NCI-H1694 (cell line): ENCODE results near the gene PRKACG.
A peak's percentile ranks its signal among the peaks of the same experiment; 100 is the strongest.
"Not testable (repeated sequence)": the region's sequence is repeated elsewhere in the genome, so short reads cannot be mapped to it uniquely, and the experiment has no call there.

Experiments used
- DNase-seq: peaks from one replicate; lab custom pipeline; 2025; lab: John Stamatoyannopoulos, UW

The PRKACG gene

DNA sequence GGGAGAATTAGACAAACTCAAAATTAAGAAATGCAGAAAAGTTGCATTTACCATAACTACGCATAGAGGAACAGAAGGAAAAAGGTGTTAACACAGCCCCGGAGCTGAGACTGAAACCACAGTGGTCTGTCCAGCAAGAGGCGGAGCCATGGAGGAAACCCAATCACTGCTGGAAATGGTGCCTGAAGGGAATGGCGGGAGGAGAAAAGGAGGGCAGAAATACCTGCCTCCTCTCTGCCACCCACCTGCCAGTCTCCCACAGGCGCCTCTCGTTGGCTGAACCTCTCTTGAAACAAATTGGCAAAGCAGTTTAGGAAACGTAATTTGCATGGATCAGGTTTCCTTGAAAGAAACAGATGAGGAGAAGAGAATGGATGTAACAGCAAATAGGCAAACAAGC is 9.7 kb upstream of the PRKACG start:
- no peak for DNase-seq

DNA sequence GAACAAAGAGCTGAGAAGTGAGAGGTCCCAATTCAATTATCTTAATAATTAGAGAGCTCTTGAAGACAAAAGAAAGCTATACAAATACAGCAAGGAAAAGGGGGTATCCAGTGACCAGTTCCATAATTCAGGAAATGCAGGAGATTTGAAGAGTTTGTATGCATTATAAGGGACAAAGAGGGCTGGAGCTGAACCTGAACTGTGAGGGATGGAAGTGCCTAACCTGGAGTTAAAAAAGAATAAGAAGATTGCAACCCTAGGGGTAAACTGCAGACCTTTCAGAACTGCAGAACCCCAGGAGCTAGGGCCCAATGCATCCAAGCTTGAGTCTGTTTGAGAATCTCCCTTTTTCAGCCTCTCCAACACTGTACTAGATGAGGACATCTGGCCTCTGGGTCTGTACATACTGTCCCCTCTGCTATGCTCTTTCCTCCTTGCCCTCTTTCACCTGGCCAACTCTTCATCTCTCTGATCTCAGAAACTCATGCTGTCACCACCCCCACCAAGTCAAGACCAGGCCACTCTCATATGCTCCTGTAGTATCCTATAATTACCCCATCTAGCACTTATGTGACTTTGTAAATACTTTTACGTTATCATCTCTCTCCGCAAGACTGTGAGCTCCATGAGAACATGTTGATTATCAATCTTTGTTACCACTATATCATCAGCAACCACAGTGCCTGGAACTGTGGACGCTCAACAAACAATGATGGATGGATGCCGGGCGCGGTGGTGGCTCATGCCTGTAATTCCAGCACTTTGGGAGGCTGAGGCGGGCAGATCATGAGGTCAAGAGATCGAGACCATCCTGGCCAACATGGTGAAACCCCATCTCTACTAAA is 6.6 kb upstream of the PRKACG start:
- DNase-seq, result no peak

- no peak for DNase-seq
Observed at GRCh38 chr9:69019808-69020207, 5.9 kb upstream of the PRKACG start.

DNA sequence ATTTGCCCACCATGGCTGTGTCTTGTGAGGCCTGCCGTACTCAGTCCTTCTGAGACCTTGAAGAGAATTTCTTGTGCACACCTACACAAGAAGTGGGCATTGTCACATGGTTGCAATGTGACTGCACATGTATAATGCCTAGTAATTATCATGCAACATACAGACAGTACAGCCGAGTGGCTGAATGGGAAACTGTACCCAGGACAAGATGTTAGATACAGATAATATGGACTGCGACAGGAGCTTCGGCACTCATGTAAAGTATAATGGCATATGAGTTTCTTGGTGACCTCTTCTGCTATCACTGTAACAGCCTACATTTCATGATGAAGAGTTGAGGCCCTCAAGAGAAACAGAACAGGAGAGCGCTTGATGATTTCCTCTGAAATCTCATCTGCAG is 4.8 kb upstream of the PRKACG start:
- DNase-seq, result no peak

DNA sequence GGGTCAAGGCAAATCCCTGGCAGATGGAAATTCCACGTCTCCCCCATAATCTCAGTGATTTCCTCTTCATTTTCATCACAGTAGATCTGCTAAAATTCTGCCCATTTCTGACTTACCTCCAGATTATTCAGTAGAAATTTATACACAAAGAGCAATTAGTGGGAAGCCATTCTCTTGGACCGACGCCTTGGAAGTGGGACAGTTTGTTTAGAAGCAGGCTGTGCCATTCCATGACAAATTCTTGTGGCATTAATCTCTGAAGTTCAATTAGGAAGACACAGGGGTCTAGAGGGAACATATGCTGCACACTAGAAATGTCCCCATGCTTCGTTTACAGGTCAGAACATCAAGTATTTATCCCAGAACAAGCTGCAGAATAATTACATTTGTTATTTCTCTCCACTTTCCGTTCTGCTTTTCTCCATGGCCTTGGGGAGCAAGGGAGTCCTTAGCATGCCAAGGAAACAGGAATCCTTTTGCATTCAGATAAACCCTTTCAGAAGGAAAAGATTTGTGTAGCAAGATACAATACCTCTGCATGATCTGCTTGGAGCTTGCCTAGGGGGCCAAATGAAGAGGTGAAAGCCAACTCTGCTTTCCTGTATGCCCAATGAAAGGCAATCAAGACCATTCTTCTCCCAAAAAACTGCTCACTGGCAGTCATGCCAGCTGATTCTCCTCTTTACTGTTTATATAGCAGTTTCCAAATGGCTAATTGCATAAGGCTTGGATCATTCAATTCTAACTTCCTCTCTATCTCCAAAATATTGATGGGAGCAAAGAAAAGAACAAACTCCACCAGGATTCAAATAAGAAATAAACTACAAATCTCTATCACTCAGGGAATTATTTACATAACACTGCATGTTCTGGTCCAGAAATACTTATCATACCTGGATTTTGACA is 2.5 kb upstream of the PRKACG start:
- no peak for DNase-seq

DNA sequence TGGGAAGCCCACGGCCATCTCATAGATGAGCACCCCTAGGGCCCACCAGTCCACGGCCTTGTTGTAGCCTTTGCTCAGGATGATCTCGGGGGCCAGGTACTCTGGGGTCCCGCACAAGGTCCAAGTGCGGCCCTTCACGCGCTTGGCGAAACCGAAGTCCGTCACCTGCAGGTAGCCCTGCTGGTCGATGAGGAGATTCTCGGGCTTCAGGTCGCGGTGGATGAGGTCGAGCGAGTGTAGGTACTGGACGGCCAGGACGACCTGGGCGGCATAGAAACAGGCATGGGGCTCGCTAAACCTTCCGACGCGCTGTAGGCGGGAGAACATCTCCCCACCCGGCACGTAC is 558 bp downstream of the PRKACG start:
- no peak for DNase-seq

- DNase-seq, result no peak
Observed at GRCh38 chr9:69012696-69013381, 1.1 kb downstream of the PRKACG start.

GRCh38 chr9:69009708-69010107 is 4.2 kb downstream of the PRKACG start:
- no peak for DNase-seq

DNA sequence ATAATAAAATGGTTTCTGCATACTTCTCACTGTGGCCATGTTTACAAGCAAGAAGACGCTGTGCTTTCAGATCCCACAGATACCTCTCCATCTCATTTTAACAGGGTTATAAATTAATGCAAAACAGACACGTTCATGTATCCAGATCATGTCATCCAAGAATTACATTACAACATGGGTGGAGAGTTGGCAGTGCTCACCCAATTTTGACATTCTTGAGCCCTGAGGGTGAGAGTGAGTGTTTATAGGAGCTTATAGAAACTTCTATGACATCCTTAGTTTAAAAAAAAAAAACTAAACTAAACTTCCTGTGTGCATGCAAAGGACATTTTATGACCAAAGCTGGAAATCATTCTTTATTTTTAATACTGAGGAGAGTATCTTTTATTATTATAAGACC is 9.1 kb downstream of the PRKACG start:
- no peak for DNase-seq

- DNase-seq, result no peak
Observed at GRCh38 chr9:69003051-69003450, 10.9 kb downstream of the PRKACG start.

DNA sequence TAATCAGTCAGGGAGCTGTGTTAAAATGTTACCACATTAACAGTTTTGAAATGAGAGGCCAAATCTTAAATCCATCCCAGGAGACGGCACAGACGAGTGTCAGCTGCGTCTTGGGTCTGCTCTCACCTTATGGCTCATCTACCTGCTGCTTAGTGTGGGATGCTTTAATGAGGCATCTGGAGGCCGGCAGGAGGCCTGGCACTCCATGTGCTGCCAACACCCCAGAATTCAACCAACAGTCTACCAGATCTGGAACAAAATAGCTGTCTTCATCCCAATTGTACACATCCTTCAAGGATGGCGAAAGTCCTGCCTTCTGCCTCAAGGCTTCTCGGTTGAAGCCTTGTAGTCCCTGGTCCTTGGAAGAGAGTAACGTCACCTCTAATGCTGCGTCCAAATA is 12.0 kb downstream of the PRKACG start:
- no peak for DNase-seq

DNA sequence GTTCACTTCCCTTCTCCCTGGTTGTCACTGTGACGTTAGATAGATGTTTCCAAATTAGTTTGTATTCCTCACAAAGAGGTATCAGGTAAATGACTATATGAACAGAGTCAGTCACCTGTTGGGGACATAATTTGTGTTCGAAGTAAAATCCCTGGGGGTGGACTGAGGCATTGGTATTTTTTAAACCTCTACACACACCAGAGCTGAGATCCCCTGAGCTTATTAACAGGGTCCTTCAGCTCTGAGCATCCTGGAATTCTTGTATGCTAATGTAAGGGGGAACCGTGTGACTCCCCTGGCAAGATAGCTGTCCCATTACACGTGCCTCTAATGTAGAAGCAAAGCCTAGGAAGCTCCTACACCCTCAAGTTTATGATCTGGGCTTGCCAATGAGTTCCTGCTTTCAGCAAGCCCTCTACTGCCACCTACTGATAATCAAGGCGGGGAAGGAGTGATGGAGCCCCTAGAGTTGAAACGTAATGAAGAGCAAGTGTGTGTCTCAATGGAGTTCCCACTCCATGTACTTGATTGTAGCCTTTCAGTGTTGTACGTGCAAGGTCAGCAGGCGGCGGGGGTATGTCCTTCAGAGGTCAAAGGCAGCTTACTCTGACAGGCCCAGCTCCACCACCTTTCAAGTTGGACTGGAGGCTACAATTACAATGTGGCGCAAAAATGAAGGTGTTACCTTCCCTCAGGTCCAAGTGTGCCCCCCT is 14.4 kb downstream of the PRKACG start:
- peak; percentile 35 for DNase-seq

DNA sequence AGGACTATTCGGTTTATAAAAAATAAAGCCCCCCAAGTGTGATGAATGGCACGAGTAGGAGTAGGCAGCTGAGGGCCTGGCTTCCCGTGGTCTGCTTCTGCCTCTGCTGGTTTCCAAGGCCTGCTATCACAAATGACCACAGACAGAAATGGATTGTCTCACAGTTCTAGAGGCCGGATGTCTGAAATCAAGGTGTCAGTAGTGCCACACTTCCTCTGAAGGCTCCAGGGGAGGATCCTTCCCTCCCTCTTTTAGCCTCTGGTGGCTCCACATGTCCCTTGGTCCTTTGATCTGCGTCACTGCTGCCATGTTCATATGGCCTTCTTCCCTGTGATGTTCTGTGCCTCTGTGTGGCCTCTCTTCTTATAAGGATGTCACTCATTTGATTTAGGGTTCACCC is 15.1 kb downstream of the PRKACG start:
- DNase-seq, result no peak

- no peak for DNase-seq
Observed at GRCh38 chr9:68998385-68998784, 15.5 kb downstream of the PRKACG start.

- no peak for DNase-seq
Observed at GRCh38 chr9:68997666-68998065, 16.2 kb downstream of the PRKACG start.

- DNase-seq, result no peak
Observed at GRCh38 chr9:68996462-68996861, 17.5 kb downstream of the PRKACG start.

DNA sequence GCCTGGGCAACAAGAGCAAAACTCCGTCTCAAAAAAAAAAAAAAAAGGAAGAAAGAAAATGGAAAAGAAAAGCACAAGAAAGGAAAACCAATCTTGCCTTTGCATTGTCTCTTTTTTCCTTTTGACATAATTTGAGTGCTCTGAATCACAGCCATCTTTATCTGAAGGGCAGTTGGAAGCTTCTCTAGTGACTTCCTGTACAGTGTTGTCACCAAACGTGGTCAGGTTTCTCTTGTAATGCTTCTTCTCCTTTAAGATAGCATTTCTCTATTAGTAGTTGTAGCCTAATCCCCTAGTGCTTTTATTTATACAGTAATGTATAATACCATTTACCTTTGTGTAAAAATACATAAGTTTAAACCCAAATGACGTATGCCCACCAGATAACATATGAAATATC is 18.1 kb downstream of the PRKACG start:
- DNase-seq, result no peak

- DNase-seq, result no peak
Observed at GRCh38 chr9:68991457-68991856, 22.5 kb downstream of the PRKACG start.

DNA sequence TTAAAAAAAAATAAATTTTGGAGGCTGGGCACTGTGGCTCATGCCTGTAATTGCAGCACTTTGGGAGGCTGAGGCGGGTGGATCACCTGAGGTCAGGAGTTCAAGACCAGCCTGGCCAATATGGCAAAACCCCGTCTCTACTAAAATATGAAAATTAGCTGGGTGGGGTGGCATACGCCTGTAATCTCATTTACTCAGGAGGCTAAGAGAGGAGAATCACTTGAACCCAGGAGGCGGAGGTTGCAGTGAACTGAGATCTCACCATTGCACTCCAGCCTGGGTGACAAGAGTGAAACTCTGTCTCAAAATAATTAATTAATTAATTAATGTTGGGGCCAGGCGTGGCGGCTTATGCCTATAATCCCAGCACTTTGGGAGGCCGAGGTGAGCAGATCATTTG is 27.0 kb downstream of the PRKACG start:
- not testable (repeated sequence) for DNase-seq

DNA sequence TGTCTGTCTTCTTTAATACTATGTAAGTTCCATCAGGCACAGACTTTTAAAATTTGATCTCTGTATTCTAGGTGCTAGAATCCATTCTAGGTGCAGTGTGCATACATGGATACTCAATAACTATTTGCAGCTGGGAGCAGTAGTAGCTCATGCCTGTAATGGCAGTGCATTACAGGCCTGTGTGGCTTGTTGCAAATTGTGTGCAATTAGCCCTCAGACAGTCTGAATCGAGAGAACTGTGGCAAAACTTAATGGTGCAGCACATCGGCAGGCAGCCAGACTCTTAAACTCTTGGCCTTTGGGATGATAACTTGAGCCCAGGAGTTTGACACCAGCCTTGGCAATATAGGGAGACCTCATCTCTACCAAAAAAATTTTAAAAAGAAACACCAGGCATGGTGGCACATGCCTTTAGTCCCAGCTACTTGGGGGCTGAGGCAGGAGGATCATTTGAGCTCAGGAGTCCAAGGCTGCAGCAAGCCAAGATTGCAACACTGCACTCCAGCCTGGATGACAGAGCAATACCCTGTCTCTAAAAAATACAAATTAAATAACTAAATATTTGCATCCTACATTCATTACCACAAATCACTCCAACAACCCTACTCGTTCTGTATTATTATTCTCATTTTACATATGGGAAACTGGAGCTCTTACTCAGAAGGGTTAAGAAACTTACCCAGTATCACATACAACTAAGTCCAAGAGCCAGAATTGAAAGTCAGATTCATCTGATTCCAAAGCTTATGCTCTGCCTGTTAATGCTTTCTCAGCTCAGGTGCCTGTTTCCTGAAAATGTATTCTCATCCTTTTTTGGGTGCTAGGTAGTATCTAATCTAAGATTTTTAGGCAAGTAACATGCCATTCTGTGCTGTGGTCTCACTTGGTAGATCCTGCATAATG is 30.1 kb downstream of the PRKACG start:
- no peak for DNase-seq

DNA sequence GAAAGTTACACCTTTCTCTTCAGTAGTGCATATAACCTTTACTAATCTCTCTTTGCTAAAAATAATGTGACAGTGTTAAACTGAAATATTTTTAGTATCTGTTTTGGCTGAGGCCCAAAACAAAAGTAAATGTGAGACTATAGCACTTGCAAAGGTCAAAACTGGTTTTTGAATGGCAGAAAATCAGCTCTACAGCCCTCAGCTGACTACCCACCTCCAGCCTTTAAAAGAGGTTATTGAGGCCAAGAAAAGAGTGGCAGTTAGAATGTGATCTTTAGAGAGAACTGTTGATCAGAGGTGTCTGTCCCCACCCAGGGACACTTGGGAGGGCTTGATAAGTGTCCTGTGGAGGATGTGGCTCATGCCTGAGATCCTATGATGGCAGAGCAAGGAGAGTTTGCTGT is 30.9 kb downstream of the PRKACG start:
- no peak for DNase-seq
